Vagina (tissue), 2 donors: Measurements from ENCODE around the gene SVEP1.

ENCODE experiments used
- POLR2A ChIP-seq, 2 donors: fragments of 450-650 bp; IDR thresholded peaks; one replicate each; pipeline ENCODE4 v1.6.1; 2017; ENCODE audit warnings: antibody characterized with exemption in 2 of 2, mild to moderate bottlenecking in 2 of 2, moderate library complexity in 2 of 2
- POLR2AphosphoS5 ChIP-seq, 2 donors: sonication (generic); formaldehyde crosslinking; IDR thresholded peaks; one replicate each; pipeline ENCODE4 v1.9.0; 2017; ENCODE audit warnings: antibody characterized with exemption in 2 of 2, mild to moderate bottlenecking in 2 of 2, low read depth in 1 of 2; ENCODE audit not compliant: insufficient read depth in 1 of 2

GRCh38 chr9:110537841-110538646, 41.5 kb downstream of the SVEP1 start:
- no peak for TF ChIP-seq POLR2AphosphoS5 (IDR thresholded peaks at IDR 0.05; ENCODE audit: insufficient read depth in 1 of 2, low read depth in 1 of 2)
- no peak for TF ChIP-seq POLR2A (IDR thresholded peaks at IDR 0.05)
